ENCODE measurements around the gene CTDSP2.
"Not testable (repeated sequence)": the region's sequence is repeated elsewhere in the genome, so short reads cannot be mapped to it uniquely, and the experiment has no call there.

Gene CTDSP2, protein sequence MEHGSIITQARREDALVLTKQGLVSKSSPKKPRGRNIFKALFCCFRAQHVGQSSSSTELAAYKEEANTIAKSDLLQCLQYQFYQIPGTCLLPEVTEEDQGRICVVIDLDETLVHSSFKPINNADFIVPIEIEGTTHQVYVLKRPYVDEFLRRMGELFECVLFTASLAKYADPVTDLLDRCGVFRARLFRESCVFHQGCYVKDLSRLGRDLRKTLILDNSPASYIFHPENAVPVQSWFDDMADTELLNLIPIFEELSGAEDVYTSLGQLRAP

DNA sequence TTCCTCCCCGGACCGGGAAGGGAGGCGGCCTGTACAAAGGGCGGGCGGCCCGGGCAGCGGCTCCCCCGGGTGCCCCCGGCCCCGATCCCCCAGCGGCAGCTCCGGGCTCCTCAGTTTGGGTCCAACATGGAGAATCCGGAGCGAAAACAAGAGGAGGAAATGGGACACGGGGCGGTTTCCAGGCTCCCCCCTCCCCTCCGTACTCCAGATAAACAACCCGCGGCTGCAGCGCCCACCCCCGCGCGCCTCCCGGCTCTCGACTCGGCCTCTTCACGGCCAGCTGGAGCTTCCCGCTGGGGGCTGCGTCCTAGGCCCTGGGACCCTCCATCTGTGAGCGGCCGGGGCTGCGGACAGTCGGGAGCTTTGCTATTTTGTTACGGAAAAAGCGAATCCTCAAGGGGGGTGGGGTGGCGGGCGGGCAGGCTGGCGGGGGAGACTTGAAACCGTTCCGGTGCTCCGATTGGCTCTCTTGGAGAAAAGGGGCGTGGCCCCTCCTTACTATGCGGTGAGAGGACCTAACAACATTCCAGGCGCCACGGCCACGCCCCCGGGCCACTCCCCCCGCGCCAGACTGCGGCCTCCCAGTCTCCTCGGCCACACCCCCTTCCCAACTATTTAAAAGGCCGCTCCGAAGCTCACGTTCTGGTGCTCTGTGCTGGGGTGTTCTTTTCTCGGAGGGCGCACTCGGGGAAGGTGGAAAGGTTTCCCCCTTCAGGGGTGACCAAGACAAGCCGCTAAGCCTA is at the start of gene CTDSP2:
Gene CTDSP2, minus strand, starts transcription at position 153 of the 743 bp plus-strand sequence. CDS start 294 bp downstream, outside the sequence.
- DNase-seq, result peak; percentile 99

DNA sequence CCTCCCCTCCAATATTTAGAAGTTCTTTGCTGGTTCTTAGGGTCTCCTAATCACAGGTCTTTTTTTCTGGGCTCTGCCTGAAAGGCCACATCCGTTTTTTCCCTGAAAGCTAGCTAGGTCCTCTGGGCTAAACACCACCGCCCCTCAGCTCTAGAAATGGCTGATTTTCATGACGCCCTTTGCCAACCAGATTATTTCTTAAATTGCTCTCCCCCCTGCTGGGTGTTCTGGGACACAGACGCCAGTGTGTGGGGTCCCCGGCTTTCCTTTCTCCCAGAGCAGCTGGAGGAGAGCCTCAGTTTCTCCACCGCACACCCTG is 49.5 kb upstream of the CTDSP2 start:
- no peak for DNase-seq

DNA sequence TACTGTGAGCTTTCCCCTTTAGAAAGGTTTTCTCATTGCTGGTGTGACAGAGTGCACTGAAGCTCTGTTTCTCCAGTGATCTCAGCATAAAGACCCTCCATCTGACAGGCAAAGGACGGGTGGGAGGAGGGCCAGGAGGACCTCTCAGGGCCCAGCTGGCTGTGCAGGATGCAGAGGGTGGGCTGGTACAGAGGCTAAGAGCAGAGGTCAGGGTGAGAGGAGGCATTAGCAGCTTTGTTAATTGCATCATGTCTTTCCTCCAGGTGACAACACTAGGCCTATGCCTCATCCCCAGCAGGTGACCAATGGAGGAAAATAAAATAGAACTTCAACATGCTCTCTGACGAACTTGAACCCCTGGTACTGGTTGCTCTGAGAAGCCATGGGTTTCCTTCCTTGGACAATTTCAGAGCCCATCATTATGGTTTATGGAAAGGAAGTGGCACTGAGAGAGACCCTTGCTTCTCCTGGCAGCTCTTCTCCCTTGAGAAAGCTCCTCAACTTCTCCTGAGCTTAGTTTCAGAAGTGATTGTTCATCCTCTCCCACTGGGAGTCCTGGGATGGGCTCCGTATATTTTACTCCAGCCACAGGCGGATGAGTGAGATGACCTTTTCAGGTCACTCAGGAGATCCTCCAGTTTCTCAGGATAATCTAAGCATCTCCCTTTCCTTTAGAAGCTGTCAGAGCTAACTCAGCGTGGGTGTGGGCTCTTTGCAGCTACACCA is 49.0 kb upstream of the CTDSP2 start:
- DNase-seq, result no peak

DNA sequence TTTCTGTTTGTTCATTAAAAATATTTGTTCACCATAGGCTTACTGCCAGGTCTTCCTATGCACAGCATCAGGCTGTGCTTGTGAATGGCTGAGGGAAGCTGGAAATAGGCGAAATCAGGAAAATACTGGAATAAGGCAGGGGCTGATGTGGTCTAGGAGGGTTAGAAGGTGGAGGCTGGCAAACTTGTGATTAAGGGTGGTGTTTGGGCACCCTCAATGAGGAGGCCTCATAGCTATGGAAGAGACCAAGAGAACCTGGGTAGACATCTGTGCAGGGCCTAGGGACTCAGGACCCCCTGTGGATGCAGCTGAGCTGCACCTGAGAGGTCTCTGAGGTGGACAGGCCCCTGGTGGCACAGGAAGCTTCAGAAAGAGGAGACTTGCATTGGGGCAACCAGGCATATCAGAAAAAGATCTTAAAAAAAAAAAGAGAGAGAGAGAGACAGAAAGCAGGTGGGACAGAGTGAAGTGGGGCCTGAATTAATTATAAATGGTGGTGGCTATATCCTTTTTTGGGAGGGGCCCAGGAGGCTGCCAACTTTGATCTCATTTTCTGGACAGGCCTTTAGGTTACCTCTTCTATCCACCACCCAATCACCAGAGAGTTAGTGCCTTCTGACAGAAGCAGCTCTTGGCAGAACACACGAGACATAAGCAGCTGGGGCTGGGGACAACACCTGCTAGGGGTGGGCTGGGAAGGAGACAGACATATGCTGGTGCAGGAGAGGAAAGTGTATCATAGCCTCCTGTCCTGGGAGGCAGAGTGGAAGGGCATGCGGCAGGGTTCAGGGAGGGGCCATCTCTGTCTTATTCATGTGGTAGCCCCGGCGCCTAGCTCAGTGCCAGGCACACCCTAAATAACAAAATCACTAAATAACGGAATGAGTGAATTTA is 48.1 kb upstream of the CTDSP2 start:
- DNase-seq, result peak; percentile 30

DNA sequence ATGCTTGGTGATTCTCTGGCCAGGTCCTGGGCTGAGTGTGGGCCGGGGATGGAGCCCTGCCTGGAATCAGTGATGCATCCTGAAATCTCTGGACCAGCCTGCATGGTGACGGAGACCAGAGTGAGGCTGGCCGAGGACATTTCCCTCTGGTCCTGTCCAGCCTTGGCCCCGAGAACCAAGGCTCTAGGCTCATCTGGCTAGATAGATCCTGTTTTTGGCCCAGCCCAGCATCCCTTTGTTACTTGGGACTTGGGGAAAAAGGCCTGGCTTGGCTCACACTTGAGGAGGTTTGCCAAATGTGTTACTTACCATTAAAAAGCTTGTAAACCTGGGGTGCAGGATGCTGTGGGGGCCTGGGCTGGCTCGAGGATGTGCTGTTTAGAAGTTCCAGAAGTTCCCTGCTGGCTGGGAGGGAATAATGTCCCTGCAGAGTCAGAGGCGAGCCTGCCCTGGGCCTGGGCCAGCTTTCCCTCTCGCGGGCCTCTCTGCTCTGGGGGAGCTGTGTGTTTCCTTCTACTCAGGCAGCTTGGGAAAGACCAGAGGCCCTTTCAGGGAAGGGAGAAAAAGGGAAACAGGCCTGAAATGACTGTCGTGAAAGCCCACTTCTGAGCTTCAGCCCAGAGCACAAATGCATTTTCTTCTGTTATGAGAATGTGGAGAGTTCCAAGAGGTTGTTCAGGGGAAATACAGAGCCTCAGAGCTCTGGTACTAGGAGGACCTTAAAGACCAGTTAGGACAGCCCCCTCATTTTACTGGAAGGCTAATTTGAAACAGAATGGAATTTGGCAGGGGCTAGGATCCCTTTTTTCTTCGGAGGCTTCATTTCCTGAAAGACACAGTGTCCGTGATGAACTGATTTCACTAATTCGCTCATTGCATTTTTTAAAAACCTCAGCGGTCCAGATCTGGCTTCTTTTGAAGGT is 47.2 kb upstream of the CTDSP2 start:
- no peak for DNase-seq

DNA sequence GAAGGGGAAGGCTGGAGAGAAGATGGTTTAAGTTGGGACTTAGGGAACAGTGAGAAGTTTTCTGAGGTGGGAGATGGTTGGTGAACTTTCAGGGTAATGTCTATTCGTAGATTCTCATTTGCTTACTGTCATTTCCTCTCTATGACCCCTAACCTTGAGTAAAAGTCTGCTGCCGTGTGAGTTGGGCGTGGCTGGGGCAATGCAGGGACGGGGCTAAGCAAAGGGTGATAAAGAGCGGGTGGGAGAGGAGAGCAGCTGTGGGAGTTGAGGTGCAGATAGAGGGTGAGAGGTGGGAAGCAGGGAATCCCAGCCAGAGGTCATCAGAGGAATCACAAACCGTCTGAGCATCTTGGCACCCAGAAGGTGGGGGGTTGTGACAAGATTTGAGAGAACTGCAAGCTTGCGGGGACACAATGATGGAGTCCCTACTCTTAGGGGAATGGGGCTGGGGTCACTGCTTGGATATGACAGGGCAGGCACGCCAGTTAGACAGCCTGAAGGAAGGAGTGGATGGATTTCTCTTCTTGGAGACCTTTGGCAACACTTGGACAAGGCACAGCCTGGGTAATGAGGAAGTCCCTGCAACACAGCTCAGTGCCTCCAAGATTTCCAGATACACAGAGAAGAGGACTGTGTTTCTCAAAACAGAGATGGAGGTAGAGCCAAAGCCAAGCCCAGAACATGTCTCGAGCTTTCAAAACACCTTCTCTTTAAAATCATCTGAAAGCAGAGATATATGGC is 45.9 kb upstream of the CTDSP2 start:
- no peak for DNase-seq

DNA sequence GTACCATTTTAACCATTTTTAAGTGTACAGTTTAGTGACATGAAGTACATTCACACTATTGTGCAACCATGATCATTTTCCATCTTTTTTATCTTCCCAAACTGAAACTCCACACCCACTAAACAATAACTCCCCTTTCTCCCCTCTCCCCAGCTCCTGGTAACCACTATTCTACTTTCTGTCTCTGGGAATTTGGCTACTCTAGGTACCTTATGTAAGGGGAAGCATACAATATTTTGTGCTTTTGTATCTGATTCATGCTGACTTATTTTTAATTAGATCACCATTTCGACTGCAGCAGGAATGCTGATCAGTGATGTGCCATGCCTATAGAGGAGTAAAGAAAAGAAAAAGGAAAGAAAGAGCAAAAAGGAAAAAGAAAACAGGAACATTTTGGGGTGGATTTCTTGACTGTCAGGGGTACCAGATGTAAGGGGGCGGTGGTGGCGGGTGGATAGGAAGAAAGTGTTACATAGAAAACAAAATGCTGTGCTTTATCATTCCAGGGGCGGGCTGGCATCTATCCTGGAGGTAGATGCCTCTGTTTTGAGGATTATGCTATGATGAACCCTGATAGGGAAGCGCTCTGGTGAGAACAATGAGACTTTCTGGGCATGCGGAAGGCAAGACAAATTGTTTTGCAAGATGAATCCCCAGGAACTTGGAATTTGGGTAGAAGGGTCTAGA is 45.2 kb upstream of the CTDSP2 start:
- DNase-seq, result no peak

DNA sequence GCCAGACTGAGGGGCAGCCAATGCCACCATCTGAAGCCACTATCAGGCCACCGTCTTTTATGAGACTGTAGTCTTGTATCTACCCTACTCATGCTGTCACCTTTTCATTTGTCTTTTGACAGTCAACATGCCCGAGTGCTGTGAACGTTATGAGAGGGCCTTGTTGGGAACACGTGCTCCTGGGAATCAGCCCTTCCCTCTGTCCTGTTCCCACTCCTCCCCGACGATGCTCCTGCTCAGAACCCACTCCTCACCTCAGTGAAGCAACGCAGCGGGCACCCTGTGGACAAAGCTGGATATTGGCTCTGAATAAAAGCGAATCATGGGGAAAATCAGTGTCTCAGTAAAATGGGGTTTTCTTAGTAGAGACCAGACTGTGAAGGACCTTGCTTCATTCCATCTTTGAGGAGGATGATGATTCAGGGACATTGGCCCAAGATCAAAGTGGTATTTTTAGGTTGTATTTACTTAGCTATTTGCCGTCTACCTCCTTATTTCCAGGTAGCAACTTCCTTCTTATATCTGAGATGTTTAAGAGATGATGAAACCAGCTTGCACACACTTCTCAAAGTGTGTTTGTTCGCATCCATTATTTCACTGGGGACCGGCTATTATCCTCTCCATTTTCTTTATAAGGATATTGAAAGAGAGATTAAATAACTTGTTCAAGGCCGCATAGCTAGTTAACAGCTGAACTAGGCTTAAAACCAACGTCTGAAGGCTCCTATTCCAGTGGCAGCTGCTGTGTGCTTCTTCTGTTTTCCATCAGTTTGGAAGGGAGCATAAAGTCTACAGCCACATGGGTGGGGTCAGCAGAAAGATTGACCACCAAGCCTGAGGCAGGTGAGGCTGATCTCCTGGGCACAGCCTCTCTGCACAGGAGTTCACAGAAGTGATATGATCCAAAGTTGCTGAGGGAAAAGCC is 43.9 kb upstream of the CTDSP2 start:
- no peak for DNase-seq

DNA sequence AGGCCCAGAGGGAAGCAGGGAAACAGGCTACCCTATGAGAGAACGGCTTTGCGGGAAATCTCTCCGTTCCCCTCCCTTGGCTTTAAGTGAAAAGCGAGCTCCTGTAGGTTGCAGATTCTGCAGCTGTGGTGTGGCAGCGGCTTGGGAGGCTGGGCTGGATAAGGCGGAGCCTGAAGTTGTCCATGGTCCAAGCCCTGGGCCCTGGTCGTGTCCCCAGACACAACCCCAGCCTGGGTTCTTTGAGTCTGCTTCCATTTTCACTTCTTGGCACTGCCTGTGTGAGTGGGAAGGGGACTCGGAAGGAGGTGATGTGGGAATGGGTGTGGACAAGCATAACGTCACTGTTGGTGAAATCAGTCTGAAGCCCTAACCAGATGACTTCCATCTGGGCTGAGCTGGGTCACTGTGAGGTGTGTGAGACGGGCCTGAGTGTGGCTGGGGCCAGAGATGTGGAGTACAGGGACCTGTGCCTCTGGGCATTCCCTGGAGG is 43.0 kb upstream of the CTDSP2 start:
- DNase-seq, result no peak

DNA sequence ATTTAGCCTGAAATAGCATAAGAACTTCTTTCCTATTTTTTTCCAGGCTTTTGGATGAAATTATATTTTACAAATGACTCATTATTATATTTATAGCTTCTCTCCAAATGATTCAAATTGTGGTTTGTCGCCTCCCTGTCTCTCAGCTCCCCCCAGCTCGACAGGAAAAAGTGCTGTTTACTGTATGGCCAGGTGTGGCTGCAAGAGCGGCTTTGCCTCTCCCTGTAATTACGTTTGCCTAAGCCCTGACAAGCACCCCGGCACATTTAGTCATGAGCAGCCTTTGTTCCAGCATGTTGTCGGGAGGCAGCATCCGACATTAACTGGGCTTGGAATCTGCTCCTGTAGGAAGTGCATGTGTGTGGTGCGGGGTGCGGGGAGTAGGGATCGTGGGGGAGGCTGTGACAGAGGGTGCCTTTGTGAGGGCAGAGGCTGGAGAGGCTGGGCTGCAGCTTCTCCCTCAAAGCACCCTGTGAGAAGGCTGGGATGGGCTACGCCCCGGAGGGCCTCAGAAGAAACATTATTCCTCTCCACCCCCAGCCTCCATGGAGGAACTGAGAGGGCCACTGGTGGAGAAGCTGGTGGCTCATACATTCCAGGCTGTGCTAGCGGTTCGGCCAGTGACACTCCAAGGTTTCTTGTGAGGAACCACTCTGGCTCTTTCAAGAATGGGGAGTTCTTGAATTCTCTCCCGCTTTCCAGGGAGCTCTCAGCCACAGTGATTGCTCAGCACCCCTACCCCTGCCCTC is 42.1 kb upstream of the CTDSP2 start:
- DNase-seq, result peak; percentile 67

DNA sequence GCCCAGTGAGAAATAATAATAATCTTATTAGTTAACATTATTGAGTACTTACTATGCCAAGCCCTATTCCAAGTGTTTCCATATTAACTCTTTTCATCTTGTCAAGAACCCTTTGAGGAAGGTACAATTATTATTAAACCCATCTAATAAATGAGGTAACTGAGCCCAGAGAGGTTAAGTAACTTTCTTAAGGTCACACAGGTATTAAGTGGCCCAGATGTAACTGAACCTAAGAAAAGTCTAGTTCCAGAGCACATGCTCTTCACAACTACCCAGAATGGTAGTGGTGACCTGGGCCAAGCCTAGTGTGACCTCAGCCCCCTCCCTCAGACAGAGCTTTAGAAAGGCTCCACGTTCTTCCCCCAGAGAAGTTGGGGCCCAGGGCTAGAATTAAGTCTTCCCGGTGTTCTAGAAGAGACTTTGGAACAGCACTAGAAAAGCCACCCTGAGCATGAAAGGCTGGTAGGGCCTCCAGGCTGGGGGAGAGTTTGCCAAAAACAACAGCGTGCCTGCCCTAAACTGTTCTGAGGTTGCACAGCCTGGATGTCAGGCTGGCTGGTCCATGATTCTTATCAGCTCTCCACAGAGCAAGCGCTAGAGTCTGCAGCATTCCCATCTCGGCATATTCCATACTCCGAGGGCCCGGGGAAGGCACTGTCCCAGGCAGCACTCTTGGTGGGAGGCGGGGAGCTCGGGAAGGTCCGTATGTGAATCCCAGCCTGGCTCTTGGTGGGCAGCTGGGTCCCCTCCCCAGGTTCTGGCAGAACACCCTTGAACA is 41.3 kb upstream of the CTDSP2 start:
- no peak for DNase-seq

DNA sequence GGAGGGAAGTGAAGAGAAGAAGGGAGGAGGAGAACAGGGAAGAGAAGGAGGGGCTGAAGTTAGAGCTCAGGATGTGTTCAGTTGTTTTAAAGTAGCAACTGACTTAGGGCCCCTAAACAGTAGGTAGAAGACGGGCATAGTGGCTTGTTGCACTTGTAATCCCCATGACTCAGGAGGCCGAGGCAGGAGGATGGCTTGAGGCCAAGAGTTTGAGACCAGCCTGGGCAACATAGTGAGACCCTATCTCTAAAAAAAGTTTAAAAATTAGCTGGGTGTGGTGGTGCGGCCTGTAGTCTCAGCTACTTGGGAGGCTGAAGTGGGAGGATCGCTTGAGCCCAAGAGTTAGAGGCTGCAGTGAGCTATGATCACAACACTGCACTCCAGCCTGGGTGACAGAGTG is 40.4 kb upstream of the CTDSP2 start:
- DNase-seq, result not testable (repeated sequence)

DNA sequence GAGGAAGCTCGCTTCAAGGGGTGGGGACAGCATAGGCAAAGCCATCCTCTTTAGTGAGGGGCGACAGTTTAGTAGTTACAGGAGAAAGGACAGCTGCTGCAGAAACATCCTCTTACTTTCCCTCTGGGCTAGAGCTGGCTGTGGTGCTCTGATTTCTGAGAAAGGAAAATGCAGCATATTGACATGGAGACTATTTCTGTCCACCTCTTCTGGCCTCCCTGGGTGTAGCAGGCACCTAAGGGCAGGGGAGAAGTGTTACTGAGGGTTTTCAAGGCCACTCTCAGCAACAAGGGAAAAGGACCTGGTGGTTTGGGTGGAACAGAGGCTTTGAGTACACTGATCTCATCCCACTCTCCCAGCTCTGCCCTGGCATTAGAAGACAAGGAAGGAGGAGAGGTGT is 40.0 kb upstream of the CTDSP2 start:
- no peak for DNase-seq

DNA sequence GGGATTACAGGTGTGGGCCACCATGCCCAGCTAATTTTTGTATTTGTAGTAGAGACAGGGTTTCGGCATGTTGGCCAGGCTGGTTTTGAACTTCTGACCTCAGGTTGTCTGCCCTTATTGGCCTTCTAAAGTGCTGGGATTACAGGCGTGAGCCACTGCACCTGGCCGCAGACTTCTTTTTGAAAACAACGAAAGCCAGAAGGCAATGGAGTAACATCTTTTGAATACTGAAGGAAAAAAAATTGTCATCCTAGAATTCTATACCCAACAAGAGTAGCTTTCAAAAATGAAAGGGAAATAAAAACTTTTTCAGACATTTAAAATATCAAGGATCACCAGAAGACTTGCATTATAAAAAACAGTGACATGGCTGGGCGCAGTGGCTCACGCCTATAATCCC is 38.7 kb upstream of the CTDSP2 start:
- DNase-seq, result no peak

DNA sequence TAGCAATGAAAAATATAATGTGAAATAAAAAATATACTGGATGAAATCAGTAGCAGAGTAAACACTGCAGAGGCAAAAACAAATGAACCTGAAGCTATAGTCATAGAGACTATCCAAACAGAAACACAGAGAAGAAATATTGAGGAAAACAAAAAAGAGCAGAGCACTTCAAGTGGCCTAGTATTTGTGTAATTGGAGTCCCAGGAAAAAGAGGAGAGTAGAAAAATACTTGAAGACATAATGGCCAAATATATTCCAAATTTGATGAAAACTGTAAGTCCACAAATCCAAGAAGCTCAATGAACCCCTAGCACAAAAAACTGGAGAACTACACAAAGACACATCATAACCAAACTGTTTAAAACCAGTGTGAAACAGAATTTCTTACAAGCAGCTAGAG is 37.2 kb upstream of the CTDSP2 start:
- DNase-seq, result no peak

DNA sequence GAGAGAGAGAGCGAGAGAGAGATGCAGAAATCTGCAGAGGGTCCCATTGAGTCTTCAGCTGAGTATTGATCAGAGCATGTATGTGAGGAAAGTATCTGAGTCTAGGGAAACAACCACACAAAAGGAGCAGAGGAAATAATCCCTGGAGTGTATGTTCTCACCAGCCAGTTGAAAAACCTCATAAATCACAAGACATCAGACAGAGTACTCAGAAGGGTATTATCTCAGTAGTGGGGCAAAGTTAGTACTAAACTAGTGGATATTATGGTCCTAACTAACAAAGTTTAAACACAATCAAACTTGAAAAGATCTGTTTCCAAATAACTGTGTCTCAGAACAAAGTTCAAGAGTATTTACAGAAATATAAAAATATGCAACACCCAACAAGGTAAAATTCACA is 36.5 kb upstream of the CTDSP2 start:
- no peak for DNase-seq

DNA sequence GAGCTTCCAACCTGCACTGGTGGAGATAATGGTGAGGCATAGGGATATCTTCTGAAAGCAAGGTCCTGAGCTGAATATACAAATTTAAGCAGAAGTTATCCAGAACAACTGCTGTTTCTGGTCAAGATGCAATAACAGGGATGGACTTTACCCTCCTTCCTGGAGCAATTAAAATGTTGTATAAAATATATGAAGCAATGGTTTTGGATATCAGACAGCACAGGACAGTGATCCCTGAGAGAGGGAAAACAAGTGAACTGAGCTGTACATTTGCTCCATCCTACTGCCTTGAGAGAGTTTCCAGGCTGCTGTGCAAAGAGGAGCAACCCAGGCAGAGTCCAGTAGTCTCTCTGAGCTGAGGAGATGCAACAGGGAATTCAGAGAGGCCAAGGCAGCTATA is 36.0 kb upstream of the CTDSP2 start:
- DNase-seq, result no peak

DNA sequence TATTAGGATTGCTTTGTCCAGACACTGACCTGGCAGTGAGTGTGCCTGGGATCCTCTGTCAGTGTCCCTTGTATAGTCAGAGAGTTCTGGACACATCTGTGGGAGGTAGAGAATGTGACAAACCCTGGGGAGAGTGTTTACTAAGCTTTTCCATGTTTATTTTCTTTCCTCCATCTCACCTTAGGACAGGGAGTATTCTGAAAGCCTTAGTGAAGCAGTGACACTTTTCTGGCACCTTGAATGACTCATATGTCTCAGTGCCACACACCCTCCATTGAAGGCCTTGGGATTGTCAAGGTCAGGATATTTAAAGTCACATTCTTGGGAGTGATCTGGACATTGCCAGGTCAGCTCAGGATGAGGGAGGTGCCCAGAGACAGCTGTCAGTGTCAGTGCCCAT is 34.9 kb upstream of the CTDSP2 start:
- no peak for DNase-seq
